ENCODE data around the gene CCDC13. TPM values are rescaled to one million over a fixed set of nuclear protein-coding genes. Genes with fewer than 3 reads are reported as not detected.

CCDC13 gene
- total and polyA plus RNA-seq, 2 of the 13 experiments (the other 11 are each of a cell fraction or from before 2014, with no cell fraction given): 0.22 to 0.51 TPM

DNA sequence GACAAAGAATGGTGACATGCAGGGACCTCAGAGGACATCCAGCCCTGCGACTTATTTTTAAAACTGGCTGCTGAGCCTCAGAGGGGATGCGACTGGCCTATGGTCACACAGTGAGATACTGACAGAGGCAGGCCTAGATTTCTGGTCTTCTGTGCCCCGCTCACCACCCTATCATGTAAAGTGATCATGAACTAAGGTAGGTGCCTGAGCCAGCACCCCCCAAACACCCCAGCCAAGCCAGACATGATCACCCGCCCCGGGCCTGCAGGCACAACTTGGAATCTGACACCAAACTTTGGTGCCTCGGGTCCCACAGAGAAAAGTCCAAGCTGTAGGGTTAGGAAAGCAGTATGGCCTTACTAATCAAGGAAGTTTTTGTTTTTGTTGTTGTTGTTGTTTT lies 36.5 kb downstream of the CCDC13 start:
- ChIA-PET CTCF (ENCODE audit: low intra/inter-chr PET ratio, low total read pairs) (no interaction called here), POLR2A (no interaction called here)
- intact Hi-C loops (cut with micrococcal nuclease; ENCODE audit: unreplicated experiment) (no loop called here), in situ Hi-C loops (cut with HindIII; ENCODE audit: extremely low pct_ligation_motif_present, low pct_unique_long_range_greater_than_20kb) (no loop called here)
- TF ChIP-seq GATAD2A (CRISPR knock-in tag; IDR thresholded peaks at IDR 0.05): no peak
- no peak for TF ChIP-seq ZNF326 (CRISPR knock-in tag; IDR thresholded peaks at IDR 0.05; ENCODE audit: borderline replicate concordance)
- no peak for TF ChIP-seq RXRA (CRISPR knock-in tag; IDR thresholded peaks at IDR 0.05)
- TF ChIP-seq, protein P1, sequence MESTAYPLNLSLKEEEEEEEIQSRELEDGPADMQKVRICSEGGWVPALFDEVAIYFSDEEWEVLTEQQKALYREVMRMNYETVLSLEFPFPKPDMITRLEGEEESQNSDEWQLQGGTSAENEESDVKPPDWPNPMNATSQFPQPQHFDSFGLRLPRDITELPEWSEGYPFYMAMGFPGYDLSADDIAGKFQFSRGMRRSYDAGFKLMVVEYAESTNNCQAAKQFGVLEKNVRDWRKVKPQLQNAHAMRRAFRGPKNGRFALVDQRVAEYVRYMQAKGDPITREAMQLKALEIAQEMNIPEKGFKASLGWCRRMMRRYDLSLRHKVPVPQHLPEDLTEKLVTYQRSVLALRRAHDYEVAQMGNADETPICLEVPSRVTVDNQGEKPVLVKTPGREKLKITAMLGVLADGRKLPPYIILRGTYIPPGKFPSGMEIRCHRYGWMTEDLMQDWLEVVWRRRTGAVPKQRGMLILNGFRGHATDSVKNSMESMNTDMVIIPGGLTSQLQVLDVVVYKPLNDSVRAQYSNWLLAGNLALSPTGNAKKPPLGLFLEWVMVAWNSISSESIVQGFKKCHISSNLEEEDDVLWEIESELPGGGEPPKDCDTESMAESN (CRISPR knock-in tag; conservative IDR thresholded peaks at IDR 0.05): no peak
- no peak for TF ChIP-seq ZNF777 (CRISPR knock-in tag; IDR thresholded peaks at IDR 0.05)
- TF ChIP-seq AGO2 (optimal IDR thresholded peaks at IDR 0.05; ENCODE audit: low read depth, low read length): no peak
- TF ChIP-seq ZNF619 (CRISPR knock-in tag; IDR thresholded peaks at IDR 0.05): no peak
- TF ChIP-seq, protein P2, sequence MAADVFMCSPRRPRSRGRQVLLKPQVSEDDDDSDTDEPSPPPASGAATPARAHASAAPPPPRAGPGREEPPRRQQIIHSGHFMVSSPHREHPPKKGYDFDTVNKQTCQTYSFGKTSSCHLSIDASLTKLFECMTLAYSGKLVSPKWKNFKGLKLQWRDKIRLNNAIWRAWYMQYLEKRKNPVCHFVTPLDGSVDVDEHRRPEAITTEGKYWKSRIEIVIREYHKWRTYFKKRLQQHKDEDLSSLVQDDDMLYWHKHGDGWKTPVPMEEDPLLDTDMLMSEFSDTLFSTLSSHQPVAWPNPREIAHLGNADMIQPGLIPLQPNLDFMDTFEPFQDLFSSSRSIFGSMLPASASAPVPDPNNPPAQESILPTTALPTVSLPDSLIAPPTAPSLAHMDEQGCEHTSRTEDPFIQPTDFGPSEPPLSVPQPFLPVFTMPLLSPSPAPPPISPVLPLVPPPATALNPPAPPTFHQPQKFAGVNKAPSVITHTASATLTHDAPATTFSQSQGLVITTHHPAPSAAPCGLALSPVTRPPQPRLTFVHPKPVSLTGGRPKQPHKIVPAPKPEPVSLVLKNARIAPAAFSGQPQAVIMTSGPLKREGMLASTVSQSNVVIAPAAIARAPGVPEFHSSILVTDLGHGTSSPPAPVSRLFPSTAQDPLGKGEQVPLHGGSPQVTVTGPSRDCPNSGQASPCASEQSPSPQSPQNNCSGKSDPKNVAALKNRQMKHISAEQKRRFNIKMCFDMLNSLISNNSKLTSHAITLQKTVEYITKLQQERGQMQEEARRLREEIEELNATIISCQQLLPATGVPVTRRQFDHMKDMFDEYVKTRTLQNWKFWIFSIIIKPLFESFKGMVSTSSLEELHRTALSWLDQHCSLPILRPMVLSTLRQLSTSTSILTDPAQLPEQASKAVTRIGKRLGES (CRISPR knock-in tag; IDR thresholded peaks at IDR 0.05; ENCODE audit: borderline replicate concordance): no peak
- no peak for TF ChIP-seq ZNF704 (CRISPR knock-in tag; IDR thresholded peaks at IDR 0.05; ENCODE audit: borderline replicate concordance)
- no peak for TF ChIP-seq ZBTB1 (CRISPR knock-in tag; IDR thresholded peaks at IDR 0.05; ENCODE audit: borderline replicate concordance)
- TF ChIP-seq, protein P3, sequence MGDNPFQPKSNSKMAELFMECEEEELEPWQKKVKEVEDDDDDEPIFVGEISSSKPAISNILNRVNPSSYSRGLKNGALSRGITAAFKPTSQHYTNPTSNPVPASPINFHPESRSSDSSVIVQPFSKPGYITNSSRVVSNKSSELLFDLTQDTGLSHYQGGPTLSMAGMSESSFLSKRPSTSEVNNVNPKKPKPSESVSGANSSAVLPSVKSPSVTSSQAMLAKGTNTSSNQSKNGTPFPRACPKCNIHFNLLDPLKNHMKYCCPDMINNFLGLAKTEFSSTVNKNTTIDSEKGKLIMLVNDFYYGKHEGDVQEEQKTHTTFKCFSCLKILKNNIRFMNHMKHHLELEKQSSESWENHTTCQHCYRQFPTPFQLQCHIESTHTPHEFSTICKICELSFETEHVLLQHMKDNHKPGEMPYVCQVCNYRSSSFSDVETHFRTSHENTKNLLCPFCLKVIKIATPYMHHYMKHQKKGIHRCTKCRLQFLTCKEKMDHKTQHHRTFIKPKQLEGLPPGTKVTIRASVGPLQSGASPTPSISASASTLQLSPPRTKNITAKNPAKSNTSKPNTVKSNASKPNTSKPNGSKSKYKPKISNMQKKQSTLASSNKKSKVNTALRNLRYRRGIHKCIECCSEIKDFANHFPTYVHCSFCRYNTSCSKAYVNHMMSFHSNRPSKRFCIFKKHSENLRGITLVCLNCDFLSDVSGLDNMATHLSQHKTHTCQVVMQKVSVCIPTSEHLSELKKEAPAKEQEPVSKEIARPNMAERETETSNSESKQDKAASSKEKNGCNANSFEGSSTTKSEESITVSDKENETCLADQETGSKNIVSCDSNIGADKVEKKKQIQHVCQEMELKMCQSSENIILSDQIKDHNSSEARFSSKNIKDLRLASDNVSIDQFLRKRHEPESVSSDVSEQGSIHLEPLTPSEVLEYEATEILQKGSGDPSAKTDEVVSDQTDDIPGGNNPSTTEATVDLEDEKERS (CRISPR knock-in tag; IDR thresholded peaks at IDR 0.05): no peak
- TF ChIP-seq ZNF569 (CRISPR knock-in tag; IDR thresholded peaks at IDR 0.05; ENCODE audit: borderline replicate concordance): no peak
- no peak for TF ChIP-seq KLF9 (CRISPR knock-in tag; IDR thresholded peaks at IDR 0.05; ENCODE audit: low read depth)
- TF ChIP-seq ZKSCAN8 (CRISPR knock-in tag; IDR thresholded peaks at IDR 0.05; ENCODE audit: borderline replicate concordance): no peak
- TF ChIP-seq YEATS2 (CRISPR knock-in tag; IDR thresholded peaks at IDR 0.05; ENCODE audit: borderline replicate concordance): no peak
- TF ChIP-seq ZSCAN29 (CRISPR knock-in tag; conservative IDR thresholded peaks at IDR 0.05): no peak
- TF ChIP-seq MXD1 (CRISPR knock-in tag; IDR thresholded peaks at IDR 0.05): no peak
- WGBS (ENCODE audit: low lambda C conversion rate): 83% methylated on average over 3 of the region's 6 CpGs
- no peak overlapping the region for H3K4me2 ChIP-seq (ENCODE audit: low read depth, low read length)
- H3K9me3 ChIP-seq (ENCODE audit: low read length): no peaks in the 10 kb centered on the region
- DNase-seq (ENCODE audit: low spot score) (no peak), ATAC-seq (no peak), FAIRE-seq (no peak)
- no peaks in the 10 kb centered on the region for H3K79me2 ChIP-seq (ENCODE audit: insufficient read depth, low read length)
- no peak overlapping the region for H3K27ac ChIP-seq (ENCODE audit: extremely low read length, insufficient read depth, low read length)
- no peaks in the 10 kb centered on the region for H3K27me3 ChIP-seq (ENCODE audit: control insufficient read depth in 1 of 2, insufficient read depth in 2 of 2, low read length in 2 of 2)
- no peaks in the 10 kb centered on the region for H3K36me3 ChIP-seq (replicated peaks in 1 of 2; ENCODE audit: control insufficient read depth in 1 of 2, insufficient read depth in 2 of 2, low read length in 2 of 2)
- no peak overlapping the region for H3K9ac ChIP-seq (ENCODE audit: insufficient read depth, low read depth, low read length)
- BruUV-seq (replicated peaks): no TSS peak
- no peak overlapping the region for H3K4me3 ChIP-seq (replicated peaks in 1 of 3; ENCODE audit: insufficient read depth in 1 of 3, low read depth in 2 of 3, low read length in 3 of 3)
- peaks cover 57% of the 10 kb centered on the region for H3K4me1 ChIP-seq (ENCODE audit: insufficient read depth, low read length)
- no peak overlapping the region for H2AFZ ChIP-seq (ENCODE audit: low read length)
- H4K20me1 ChIP-seq (ENCODE audit: insufficient read depth, low read length): no peaks in the 10 kb centered on the region

Measured in HepG2 (cell line).